ENCODE measurements around the gene TNF.

Gene TNF

DNA sequence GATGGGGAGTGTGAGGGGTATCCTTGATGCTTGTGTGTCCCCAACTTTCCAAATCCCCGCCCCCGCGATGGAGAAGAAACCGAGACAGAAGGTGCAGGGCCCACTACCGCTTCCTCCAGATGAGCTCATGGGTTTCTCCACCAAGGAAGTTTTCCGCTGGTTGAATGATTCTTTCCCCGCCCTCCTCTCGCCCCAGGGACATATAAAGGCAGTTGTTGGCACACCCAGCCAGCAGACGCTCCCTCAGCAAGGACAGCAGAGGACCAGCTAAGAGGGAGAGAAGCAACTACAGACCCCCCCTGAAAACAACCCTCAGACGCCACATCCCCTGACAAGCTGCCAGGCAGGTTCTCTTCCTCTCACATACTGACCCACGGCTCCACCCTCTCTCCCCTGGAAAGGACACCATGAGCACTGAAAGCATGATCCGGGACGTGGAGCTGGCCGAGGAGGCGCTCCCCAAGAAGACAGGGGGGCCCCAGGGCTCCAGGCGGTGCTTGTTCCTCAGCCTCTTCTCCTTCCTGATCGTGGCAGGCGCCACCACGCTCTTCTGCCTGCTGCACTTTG is at the start of gene TNF:
TSS of gene TNF (plus strand) at position 231 of the 567 bp plus-strand sequence. CDS start at position 408, 177 bp downstream.
- DNase-seq = peak; percentile 21

DNA sequence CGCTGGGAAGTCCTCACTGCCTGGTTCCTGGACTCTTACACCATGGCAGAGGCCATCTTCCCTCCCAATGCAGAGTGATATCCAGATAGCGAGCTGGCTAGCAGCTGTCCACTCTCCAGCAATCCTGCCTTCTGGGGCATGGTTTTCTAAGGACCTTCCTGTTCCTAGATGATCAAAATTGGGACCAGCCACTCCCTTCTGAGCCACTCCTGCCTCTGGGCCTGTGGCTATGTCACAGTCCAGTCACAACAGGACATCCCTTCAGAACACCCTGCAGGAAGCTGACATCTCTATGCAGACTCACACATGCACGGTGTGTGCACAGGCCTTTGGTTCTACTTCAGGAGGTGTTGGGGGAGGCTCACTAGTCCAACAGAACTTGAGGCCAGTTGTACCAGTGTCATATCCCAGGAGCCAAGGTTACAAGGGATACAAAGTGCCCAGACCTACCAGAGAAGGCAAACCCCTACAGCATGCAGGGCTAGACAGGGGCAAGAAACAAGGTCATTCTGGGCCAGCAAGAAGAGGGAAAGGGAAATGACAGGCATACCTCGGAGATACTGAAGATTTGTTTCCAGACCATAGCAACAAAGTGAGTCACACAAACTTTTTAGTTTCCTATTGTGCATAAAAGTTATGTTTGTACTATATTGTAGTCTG is 49.3 kb upstream of the TNF start:
- DNase-seq = peak; percentile 60

DNA sequence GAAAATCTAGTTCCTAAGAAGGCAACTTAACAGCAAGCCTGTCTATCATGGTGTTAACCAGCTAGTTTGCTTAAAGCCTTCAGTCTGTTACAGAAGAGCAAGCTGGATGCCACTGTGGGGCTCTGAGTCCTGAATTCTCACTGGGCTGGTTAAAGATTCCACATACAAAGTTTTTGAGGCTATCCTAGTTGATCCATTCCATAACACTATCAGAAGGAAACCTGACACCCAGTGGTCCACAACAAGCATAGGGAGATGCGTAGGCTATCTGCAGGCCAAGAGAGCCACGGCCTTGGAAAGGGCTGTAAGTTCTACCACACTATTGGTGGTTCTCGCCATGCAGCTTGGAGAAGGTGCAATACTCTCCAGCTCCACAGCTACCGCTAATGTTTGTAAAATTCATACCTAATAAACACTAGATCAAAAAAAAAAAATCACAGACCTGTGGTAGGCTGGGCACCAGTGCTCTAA is 47.0 kb upstream of the TNF start:
- DNase-seq = peak; percentile 29

DNA sequence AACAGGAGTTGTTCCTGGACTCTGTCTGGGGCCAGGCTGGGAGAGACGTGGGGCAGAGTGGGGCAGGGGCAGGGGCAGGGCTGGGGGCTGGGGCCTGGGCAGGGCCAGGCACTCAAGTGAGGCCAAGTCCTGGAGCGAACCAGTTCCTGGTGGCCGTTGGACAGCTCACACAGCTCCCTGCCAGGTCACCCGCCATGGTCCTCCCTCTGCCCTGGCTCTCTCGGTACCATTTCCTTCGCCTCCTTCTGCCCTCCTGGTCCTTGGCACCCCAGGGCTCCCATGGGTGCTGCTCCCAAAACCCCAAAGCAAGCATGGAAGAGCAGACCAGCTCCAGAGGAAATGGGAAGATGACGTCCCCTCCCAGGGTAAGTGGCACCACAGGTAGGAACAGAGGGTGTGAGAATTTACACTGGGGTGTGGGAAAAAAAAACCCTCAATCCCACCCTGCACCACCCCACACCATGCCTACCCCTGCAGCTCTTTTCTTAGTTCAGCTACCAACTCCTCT is 46.5 kb upstream of the TNF start, which contains the start of gene MCCD1:
TSS of gene MCCD1 (plus strand) at position 142 of the 508 bp plus-strand sequence. CDS start at position 195, 53 bp downstream.
- no peak for DNase-seq

DNA sequence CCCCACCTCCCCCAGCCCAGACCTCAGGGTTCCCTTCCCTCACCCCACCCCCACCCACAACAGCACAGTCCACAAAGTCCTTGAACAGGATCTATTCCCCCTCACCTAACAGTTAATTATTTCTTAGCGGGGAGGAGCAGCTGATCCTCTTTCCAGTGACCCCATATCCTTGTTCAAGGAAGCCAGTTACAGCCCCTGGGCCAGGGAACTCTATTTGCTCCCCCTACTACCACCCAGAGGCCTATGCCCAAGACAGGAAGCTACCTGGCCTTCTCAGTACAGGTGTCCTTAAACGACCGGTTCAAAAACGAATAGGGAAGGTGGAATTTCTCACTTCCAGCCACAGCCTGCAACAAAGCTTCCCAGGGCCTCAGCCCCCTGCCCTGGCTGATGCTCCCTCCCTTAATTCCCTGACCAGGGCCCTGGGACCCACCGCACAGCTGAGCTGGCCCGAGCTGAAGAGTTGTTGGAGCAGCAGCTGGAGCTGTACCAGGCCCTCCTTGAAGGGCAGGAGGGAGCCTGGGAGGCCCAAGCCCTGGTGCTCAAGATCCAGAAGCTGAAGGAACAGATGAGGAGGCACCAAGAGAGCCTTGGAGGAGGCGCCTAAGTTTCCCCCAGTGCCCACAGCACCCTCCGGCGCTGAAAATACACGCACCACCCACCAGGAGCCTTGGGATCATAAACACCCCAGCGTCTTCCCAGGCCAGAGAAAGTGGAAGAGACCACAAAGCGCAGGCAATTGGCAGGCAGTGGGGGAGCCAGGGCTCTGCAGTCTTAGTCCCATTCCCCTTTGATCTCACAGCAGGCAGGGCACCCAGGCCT is 45.8 kb upstream of the TNF start:
- DNase-seq = no peak

DNA sequence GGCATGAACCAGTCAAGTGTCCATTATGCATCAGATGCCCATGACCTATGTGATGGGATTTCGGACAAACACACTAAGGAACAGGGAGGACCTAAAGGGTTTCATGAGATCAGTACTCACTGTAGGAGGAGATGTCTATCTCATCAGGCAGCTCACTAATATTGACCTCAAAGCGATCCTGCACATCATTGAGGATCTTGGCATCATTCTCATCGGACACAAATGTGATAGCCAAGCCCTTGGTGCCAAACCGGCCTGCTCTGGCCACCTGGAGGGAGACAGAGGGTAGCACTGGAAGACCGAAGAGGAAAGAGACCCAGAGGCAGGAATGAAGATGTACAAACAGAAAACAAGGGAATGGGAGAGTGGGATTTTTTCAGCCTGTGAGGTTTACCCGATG is 44.7 kb upstream of the TNF start:
- no peak for DNase-seq

DNA sequence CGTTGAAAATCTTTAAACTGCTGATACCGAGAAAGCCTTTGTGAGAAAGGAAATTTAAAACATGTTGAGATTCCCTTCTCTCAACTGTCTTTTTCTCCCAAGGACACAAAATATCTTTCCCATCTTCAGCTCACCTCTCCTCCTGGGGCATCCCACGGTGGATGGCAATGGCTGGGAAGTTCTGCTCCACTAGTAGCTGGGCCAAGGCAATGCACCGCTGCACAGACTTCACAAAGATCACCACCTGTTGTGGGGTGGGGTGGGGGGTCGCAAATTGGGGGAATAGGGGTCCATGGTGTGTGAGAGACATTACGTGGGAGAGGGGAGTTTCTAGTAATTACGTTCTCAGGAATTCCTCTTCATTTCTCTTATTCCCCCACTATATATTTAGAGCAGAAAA is 44.2 kb upstream of the TNF start:
- no peak for DNase-seq

DNA sequence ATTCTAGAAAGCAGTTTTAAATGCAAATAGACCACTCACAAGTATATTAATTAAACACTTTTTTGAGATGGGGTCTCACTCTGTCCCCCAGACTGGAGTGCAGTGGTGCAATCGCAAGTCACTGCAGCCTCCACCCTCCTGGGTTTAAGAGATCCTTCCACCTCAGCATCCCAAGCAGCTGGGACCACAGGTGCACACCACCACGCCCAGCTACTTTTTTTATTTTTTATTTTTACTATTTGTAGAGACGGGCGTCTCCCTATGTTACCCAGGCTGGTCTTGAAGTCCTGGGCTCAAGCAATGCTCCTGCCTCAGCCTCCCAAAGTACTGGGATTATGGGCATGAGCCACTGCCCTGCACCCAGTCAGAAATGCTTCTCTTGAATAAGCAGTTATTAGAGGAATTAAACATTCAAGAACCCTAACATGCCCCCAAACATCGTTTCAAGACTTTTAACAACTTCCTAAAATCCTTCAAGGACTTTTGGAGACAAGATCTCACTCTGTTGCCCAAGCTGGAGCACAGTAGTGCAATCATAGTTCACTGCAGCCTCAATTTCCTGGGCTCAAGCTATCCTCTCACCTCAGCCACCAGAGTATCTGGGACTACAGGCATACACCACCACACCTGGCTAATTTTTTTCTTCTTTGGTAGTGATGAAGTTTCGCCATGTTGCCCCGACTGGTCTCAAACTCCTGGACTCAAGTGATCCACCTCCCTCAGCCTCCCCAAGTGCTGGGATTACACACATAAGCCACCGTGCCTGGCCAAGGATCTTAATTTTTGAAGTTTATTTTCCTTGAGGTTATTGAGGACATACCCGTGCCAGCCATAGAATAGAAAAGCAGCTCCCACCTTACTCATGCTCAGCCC is 43.4 kb upstream of the TNF start:
- no peak for DNase-seq

DNA sequence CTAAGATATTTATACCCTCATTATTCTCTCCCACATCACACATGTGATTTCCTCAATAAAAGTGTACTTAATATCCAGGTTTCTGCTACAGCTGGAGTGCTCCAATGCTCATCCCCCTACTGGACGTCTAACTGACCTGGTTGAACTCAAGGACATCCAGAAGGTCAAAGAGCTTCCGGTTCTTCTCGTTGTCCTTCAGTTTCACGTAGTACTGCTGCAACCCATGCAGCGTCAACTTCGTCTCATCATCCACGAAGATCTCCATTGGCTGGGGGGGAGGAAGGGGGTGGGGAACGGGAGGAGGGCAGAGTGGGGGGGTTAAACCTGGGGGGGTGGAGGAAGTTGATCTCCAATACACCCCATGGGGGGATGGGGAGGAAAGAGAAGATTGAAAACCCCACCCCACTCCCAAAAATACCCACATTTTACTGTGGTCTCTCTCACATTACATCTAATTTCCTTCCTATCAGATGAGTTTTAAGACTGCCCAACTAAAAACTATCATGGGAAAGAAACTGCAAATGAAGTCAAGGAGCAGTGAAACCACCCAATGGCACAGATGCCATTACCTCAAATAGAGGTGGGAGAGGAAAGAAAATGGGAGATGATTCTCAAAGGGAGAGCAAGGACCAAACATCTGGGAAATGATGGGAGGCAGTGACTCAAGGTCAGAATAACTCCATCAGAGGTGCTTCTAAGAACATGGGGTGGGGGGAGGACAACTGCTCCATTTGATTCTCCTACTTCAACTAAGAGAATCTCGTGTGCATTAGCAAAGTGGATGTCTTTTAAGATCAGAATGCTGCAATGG is 42.5 kb upstream of the TNF start:
- no peak for DNase-seq

DNA sequence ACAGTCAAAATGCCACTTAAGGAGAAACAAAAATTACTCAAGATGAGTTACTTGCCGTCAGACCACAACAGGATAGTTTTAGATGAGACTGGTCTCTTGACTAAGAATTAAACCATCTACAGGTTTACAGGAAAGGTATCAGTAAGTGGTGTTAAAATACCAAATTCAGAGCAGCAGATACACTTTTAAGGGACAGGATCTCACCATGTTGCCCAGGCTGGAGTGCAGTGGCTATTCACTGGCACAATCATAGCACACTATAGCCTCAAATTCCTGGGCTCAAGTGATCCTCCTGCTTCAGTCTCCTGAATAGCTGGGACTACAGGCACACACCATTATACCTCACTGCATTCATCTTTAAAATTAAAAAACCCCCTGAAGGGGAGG is 41.9 kb upstream of the TNF start:
- no peak for DNase-seq

DNA sequence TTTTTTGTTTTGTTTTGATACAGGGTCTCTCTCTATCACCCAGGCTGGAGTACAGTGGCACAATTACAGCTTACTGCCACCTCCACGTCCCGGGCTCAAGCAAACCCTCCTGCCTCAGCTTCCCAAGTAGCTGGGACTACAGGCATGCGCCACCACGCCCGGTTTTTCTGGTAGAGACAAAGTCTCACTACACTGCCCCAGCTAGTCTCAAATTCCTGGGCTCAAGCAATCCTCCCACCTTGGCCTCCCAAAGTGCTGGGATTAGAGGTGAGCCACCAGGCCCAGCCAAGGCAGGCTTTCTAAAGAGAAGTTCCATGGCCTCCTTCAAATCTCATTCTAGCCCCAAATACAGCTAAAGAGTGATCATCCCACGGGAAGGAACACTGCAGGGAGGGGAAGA is 41.4 kb upstream of the TNF start:
- no peak for DNase-seq

DNA sequence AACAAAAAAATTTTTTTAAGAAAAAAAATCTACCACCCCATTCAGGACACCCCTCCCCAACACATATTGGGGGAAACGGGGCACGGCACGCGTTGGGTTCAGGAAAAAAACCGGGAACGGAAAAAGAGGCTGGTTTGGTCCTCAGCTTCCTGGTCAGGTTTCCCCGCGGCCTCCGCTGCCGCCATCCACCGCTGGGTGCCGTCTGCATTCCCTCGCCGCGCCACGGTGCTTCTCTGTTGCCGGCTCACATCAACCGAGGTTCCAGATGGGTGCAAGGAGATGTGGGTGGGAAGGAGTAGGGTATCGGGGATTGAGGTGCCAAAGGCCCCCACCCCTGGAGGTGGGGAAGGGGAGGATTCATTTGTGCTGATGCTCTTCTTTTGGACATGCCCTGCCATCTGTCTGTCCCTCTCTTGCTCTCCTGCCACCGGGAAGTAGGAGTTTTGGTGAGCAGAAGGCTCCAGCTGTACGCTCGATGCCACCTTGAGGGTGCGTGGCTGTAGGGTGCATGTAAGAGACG is 40.8 kb upstream of the TNF start:
- no peak for DNase-seq

DNA sequence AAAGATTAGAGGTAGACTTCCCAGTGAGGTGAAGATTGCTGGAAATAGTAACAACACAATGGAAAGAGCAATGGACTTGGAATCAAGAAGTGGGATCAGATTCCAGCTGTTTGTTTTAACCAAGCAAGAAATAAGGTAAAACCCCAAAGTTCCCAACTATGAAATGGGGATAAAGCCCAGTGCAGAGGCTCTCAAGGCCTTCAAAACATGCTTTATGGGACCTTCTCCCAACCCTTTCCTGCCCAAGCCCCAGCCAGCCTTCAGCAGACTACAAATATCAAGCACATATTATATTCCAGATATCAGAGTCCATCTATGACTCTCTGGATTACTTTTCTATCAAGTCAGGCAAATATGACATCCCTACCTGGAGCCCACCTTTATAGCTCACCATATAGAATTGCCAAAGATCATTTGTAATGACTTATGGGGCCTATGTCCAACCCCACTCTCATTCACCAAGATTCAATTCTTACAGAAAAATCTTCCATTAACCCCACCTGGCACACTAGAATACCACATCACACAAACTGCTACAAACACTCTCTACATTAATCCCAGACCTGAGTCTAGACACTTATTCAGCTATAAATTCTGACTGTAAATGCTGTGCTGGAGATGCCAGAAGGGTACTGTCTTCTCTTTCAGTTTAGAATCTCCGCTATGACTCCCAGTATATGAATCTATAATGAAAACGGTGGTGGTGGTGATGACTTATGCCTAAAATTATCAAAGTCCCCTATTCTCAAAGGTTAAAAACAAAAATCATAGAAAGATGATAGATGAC is 39.6 kb upstream of the TNF start:
- DNase-seq = no peak

DNA sequence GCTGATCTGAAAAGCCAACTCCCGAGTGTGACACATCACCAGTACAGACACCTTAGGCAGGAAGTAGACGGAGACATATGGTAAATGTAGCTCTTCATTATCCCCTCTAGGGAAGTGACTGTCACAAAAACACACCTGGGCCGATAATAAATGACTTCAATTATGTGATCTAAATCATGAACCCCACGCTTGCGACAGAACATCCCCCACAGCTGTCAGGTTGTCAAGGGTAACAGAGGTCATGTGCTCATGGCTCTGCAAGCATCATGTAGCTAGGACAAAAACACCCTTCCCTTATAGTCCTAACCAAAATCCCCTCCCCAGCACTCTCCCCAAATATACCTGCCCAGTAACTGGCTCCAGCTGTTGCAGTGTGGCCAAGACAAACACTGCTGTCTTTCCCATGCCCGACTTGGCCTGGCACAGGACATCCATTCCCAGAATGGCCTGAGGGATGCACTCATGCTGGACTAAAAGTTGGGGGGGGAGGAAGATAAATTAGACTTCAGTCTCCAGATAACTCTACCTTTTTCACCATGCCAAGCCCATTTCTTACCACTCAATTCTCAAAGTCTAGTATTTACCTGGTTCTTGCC is 36.5 kb upstream of the TNF start:
- DNase-seq = no peak

DNA sequence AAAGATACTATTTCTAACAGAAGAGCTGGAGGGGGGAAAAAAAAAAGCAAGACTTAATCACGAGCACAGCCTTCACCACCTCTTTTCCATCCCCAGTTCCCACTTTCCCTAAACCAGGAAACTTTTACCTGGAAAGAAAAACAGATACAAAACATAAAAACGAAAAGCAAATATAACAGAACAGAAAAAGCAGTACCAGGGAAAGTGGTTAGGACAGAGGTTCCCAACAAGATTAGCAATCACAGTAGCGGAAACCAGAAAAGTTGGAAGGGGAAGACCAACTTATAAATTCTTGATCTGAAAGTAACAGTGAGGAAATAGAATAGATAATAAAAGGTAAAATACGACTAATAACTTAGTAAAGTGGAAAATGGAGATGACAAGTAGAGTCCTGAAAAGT is 34.7 kb upstream of the TNF start:
- DNase-seq = no peak

DNA sequence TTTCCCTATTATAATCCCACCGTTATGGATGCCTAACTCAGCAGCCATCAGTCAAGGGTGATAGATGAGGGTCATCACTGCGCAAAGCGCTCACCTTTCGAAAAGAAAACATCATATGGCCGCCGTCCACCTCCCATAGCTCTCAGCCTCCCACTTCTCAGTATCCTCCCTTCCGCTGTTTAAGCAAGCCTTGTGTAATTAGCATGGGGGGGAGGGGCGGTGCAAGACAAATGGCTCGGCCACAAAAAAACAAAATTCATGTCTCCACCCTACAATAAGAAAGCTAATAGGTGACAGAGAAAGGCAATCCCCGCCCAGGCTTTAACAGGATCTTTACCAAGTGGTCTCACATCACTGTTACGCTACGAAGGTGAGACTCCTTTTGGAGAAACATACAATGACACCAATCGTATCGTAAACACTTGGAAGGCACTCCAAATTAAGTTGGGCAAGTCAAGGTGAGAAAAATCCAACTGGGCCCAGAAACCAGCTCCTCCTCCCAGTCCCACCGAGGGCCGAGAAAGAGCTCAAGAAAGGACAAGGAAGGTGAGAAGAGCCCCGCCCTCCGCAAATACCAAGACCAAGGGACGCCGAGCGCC is 34.2 kb upstream of the TNF start:
- peak; percentile 56 for DNase-seq

DNA sequence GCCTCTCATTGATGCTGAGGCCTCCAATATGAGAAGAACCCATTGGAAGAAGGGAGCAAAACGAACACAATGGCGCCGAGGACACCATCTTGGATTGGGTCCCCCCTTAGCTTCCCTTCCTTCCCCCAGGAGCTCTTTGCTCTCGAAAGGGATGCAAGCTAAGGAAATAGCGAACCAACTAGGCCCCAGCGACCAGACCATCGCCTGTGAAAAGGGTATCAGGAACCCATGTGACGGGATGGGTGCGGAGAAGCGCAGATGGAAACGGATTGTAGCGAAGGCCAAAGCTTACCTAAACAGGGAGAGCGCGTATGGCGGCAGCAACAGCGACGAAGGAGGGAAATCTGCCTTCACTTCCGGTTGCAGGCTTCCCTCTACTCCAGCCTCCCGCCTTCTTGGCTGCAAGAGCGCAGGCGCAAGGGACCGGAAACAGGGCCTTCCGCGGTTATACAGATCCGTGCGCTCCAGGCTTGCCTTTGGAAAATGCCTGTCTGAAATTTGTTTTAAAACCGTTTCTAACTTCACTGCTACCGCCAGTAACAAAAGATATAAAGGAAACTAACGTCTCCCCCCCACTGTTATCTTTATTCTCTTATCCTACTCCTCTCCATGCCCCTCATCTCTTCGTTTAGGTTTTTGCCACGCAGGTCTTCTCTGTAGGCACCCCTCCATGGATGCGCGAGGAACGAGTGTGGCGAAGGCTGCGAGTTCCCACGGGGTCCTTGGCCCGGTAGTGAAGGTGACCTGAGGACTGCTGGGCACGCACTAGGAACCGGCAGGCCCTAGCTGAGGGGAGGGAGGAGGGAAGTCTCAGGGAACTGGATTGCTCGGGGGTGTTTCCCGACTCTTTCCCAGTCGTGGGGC is 33.5 kb upstream of the TNF start, which contains the start of gene DDX39B:
TSS of gene DDX39B (minus strand) at position 346 of the 864 bp plus-strand sequence. CDS start 1,471 bp downstream, outside the sequence.
- DNase-seq = peak; percentile 98

DNA sequence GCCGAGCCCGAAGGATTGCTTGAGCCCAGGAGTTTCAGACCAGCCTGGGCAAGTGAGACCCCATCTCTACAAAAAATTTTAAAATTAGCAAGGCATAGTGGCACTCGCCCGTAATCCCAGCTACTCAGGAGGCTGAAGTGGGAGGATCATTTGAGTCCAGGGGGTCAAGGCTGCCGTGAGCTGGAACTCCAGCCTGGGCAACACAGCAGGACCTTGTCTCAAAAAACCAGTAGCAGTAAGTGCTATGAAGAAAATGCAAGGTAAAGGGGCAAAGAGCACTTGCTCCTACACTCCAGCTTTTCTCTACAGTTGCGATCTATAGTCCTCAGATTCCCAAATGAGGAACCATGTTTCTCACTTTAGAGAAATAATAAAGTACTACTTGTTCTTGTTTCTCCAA is 31.7 kb upstream of the TNF start:
- DNase-seq = no peak

DNA sequence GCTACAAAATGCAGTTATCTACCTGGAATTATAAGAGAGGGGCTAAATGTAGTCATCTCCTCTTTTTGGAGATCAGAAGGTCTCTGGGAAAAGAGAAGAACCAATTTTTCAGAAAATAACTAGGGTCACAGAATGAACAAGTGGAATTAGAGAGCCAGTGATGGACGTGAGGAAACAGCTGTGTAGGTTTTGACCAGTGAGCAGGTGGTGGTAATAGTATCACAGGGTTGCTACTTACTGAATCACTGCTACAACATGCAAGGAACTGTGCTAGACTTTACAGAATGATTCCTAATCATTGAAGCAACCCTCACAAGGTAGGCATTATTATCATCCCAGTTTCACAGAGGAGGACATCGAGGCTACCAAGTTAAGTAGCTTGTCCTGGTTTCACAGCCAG is 30.7 kb upstream of the TNF start:
- no peak for DNase-seq

All from EL (cell line).